ENCODE data around the gene NOTCH4.

NOTCH4 gene

DNA sequence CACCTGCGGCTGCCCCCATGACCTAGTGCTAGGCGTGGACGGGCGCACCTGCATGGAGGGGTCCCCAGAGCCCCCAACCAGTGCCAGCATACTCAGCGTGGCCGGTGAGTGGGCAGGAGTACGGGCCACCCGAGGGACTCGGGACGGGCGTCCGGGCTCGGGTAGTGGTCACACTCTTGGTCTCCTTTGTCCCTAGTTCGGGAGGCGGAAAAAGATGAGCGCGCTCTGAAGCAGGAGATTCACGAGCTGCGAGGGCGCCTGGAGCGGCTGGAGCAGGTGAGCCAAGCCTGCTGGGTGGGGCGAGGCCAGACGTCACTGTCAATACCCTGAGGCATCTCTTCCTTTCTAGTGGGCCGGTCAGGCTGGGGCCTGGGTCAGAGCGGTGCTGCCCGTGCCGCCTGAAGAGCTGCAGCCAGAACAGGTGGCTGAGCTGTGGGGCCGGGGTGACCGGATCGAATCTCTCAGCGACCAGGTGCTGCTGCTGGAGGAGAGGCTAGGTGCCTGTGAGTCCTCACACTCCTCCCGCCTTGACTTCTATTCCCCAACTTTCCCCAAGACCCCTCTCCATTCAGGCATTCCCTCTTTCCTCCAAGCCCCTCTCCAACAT is 56.6 kb downstream of the NOTCH4 start:
- DNase-seq (ENCODE audit: low read depth in 1 of 2, low spot score in 1 of 2): no peak

DNA sequence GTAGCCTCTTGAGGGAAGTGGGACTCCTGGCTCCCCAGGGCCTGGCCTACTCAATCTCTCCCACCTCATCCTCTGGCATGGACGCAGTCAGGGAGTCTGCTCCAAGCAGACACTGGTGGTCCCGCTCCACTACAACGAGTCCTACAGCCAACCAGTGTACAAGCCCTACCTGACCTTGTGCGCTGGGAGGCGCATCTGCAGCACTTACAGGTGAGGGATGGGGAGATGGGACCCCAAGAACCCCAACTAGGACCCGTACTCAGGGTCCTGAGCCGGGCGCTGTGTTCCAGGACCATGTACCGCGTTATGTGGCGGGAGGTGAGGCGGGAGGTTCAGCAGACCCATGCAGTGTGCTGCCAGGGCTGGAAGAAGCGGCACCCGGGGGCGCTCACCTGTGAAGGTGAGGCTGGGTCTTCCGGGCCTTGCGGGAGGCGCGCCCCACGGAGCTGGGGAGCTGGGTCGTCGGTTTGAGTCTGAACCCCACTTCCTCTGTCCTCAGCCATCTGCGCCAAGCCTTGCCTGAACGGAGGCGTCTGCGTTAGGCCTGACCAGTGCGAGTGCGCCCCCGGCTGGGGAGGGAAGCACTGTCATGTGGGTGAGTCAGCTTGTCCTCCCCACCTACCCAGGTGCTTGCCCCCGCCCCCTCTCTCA is 57.3 kb downstream of the NOTCH4 start:
- DNase-seq (ENCODE audit: low read depth in 1 of 2, low spot score in 1 of 2): no peak

DNA sequence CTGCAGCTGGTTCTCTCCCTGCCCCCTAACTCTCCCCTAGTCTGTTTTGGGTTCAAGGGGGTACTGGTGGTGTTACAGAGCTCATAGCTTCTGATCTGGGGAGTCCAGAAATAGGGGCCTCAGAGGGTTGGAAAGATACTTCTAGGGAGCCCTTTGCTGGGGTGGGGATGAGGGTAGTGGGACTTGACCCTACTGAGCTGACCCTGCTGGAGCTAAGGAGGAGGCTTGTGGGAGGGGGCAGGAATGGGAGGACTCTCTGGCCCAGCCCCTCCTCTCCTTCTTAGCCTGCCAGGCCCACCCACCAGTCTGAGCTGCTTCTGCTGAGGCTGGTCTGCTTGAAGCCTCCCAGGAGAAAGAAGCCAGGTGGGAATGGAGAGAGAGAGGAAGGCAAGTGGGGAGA is 59.6 kb downstream of the NOTCH4 start, which contains the start of gene EGFL8:
Gene EGFL8 (plus strand): TSS at position 301 of the 400 bp plus-strand sequence. CDS start 1,571 bp downstream, outside the sequence.
- no peak for DNase-seq (ENCODE audit: low read depth in 1 of 2, low spot score in 1 of 2)

DNA sequence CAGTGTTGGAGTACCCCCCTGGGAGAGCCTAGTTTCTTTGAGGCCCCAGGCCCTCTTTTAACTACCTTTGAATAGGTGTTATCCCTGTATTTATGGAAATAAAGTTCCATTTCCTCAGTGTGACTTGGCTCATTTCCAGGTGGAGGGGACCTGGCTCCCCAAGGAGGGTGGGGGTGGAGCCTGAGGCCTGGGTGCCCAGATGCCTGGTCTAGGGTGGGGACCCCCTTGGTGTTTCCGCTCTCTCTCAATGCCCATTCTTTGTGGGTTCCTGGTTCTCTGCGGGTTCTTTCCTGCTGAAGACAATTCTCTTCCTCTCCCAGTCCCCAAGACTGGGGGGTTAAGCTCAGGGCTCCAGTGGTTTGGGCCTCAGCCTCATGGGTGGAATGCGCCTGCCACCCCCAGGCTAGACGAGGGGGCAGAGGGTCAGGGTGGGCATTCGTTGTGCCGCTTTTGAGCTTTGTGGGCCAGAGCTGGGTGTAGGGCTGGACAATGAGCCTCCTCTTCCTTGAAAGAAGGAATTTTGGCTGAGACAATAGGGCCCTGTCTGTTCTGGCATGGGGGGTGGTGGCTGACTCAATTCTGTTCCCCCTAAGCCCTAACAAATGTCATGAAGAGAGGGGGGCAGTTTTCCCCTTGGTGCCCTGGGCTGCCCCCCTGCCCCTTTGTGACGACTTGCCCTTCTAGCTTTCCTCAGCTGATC is 60.2 kb downstream of the NOTCH4 start:
- no peak for DNase-seq (ENCODE audit: low read depth in 1 of 2, low spot score in 1 of 2)

DNA sequence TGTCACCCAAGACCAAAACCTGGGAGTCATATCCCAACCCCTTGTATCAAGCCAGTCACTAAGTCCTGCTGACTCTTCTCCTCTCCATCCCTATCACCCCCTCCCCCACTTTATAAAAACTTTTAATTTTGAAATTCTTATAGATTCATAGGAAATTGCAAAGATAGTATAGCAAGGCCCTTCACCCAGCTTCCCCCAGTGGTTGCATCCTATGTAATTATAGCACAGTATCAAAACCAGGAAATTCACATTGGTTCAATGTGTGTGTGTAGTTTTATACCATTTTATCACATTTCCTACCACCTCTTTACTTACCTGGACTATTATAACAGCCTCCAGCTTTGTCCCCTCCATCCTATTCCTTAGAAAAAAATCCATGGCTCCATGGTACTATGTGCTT is 65.8 kb downstream of the NOTCH4 start:
- DNase-seq (ENCODE audit: low read depth in 1 of 2, low spot score in 1 of 2): no peak

DNA sequence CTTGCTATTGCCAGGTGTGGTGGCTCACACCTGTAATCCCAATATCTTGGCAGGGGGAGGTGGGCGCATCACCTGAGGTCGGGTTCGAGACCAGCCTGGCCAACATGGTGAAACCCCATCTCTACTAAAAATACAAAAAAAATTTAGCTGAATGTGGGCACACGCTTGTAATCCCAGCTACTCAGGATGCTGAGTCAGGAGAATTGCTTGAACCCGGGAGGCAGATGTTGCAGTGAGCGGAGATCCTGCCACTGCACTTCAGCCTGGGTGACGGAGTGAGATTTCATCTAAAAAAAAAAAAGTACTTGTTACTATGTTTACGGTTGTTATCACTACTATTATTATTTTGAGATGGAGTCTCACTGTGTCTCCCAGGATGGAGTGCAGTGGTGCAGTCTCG is 67.0 kb downstream of the NOTCH4 start:
- no peak for DNase-seq (ENCODE audit: low read depth in 1 of 2, low spot score in 1 of 2)

DNA sequence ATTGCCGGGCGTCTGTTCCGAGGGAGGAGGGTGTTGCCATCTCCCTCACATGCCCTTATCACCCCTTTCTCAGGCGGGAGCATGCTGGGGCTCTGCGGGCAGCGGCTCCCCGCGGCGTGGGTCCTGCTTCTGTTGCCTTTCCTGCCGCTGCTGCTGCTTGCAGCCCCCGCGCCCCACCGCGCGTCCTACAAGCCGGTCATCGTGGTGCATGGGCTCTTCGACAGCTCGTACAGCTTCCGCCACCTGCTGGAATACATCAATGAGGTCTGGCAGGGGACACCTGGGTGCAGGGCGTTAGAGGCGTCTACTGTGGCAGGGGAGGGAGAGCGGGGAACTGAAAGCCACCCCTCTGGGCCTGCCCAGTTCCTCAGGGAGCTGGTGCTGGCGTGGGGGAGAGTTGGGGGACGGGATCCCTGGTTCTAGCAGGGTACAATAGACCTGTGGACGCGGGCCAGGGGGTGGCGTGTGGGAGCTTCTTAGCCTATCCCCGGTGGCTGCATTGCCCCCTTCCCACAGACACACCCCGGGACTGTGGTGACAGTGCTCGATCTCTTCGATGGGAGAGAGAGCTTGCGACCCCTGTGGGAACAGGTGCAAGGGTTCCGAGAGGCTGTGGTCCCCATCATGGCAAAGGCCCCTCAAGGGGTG is 69.2 kb downstream of the NOTCH4 start:
- peak; percentile 16 to 28 for DNase-seq (ENCODE audit: low read depth in 1 of 2, low spot score in 1 of 2)

DNA sequence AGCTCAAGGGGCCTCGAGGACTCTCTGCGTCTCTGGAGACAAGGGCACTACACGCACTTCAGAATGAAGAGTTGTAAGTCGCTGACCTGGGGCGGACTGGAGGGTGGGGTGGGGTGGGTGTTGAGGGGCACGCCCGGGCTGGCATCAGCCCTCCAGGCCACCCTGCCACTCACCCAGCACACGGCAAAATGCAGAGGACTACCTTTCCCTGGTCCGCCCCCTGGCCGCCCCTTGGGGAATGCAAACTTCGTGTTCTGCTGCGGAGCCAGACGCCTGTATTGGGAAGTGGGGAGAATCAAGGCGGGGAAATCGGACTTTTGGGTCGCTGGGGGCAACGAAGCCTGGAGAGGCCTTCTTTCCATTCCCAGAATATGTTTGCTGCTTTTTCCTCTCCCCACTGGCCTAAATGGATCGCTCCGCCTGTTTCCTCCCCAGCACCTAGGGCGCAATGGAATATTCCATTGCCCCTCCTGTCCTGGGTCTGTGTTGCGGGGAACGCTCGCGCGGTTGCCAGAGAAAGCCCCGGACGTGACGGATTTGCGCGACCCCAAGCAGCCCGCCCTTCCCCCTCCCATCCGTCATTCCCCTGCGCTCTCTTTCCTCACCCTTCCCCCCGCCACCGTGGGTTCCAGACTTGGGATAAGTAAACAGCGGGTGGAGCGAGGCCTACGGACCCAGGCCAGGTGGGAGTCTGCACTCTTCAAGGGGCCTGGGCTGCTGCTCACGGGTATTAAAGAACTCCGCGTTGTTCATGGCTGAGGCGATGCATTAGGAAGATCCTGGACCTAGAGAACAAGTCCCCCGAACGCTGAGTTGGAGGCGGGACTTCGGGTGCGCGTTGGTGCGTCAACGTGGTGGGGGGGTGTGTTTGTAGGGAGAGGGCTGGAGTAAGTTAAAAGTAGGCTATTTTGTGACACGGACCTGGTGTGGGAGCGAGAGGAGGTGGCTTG is 70.0 kb downstream of the NOTCH4 start, which contains the start of gene PPT2:
Gene PPT2 (plus strand): TSS at position 578 of the 950 bp plus-strand sequence. CDS start 454 bp downstream, outside the sequence.
- peak; percentile 28 to 36 for DNase-seq (ENCODE audit: low read depth in 1 of 2, low spot score in 1 of 2)

DNA sequence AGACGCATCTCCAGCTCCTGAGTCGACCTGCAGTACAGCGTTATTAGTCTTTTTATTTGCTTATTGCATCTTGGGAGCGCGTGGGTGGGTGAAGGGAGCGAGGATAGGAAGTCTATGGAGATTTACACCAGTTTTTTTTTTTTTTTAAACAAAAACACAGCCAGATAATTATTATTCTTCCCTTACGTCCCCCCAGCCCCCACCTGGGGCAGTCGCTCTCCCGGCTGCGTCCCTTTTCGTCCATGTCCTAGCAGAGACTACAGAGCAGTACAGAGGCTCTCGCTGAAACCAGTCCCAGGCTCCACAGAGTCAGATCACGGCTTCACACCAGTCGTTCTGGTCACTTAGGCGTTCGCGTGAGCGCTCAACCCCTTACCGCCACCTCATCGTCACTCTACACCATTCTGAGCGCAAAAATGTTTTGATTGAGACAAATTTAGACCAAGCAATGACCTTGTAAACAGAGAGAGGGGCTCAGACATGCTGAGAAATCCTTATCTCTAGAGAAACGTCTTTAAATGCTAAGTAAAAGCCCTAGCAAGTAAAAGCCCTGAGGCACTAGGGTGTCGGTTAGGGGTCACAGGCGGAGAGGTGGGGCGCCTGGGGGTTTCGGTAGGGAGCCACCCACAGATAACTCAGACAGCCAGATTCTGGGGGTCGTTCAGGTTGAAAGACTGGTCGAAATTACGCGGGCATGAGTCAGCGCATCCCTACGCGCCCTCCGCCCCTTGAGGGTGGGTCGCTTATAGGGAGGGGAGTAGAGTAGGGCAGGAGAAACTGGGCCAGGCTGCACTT is 70.9 kb downstream of the NOTCH4 start:
- DNase-seq (ENCODE audit: low read depth in 1 of 2, low spot score in 1 of 2): no peak

DNA sequence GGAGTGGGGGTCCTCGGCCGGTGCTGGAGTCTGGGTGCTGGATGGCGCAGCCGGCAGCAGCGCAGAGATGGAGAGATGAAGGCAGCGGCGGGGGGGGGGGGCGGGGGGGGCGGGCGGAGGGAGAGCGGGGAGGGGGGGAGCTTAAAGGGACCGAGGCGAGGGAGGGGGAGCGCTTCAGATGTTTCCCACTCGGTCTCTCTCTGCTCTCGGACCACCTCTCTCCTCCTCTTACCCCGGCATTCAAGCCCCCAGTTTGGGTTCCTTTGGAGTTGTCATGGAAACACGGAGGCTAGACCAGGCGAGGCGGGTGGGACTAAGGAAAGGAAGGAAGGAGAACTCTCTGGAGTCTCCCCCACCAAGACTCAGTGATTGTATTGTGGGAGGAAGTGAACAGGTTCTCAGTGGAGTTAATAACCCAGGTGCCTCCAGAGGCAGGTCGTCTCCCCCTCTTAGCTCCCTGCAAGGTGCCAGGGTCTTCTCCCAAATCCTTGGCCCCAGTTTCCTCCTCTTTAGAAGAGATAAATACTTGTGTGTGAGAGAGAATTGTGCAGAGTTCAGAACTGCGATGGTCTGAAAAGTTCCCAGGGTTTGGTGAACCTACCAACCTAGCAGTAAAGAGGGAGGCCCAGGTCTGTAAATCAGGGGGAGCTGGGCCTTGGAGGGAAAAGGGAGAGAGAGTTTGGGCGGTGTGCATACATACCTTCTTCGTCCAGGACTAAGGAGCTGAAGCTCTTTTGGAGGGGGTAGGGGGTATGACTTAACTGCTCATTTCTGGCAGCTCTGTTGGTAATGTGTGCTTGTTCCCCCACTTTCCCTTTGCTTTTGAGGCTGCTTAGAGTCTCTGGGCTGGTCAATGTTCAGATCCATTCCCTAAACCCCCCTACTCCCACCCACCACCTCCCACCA is 71.8 kb downstream of the NOTCH4 start, which contains the start of gene PRRT1:
Gene PRRT1 (minus strand): TSS at position 77 of the 906 bp plus-strand sequence. CDS start 112 bp downstream, outside the sequence.
- no peak for DNase-seq (ENCODE audit: low read depth in 1 of 2, low spot score in 1 of 2)

DNA sequence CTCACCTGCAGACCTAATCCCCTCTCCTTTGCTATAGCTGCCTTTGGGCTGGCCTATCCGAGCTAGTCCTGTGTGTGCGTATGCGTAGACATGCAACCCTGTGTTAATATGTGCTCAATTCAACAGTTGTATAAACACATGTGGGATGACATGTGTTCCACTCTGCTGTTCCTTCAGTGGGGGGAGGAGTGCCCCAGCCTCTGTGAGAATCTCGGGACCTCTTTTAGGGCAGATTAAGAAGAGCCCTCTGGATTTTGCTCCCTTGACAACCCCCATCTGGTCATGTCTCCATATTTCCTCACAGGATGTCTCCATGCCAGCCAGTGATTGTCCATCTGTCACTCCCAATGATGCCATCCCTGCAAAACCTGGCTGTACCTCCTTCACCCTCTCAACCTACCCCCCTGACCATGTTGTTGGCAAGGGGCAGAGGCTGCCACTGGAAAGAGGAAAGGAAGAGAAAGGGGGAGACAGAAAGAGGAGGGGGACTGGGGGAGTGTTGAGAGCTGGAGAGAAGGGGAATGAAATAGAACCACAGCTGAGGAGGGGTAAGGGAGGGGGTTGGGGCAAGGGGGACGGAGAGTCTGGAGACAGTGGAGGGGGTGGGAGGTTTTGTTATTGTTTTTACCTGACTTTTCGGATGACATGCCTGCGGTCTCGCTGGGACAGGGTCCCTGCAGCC is 72.5 kb downstream of the NOTCH4 start:
- no peak for DNase-seq (ENCODE audit: low read depth in 1 of 2, low spot score in 1 of 2)

DNA sequence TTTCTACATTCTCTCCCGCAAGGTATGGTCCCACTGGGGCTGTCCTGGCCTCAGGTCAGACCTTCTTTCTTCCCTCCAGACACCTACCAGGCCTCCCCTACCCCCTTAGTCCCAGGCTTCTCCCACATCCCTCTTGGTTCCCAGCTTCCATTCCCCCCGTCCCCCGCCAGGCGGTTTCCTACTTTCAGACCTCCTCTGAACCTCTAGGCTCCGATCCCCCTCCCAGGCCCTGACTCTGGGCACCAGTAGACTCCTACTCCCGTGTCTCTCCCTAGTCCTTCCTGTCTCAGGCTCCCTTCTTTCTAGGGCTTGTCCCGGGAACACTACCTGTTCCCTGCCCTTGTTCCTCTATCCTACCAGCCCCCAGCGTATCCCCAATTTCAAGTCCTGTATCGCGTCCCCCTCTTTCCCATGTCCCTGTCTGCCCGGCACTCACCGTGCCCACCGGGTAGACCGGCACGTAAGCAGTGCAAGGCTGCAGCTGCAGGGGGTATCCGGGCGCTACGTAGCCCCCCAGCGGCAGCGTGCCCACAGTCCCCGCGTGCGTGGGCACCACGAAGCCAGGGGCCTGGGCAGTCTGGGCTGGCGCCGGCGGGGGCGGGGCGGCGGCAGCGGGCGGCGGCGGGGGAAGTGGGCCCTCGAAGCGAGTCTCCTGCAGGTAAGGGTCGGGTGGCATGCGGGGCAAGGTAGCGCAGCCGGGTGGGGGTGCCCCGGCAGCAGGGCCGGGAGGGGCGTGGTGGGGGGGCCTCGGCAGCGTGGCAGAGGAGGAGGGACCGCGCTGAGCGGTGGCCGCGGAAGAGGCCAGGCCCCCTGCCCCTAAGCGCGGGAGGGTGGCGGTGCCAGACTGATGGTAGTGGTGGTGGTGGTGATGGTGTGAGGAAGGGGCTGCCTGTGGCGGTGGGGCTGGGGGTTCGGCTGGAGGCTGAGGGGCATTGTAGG is 73.7 kb downstream of the NOTCH4 start:
- no peak for DNase-seq (ENCODE audit: low read depth in 1 of 2, low spot score in 1 of 2)

DNA sequence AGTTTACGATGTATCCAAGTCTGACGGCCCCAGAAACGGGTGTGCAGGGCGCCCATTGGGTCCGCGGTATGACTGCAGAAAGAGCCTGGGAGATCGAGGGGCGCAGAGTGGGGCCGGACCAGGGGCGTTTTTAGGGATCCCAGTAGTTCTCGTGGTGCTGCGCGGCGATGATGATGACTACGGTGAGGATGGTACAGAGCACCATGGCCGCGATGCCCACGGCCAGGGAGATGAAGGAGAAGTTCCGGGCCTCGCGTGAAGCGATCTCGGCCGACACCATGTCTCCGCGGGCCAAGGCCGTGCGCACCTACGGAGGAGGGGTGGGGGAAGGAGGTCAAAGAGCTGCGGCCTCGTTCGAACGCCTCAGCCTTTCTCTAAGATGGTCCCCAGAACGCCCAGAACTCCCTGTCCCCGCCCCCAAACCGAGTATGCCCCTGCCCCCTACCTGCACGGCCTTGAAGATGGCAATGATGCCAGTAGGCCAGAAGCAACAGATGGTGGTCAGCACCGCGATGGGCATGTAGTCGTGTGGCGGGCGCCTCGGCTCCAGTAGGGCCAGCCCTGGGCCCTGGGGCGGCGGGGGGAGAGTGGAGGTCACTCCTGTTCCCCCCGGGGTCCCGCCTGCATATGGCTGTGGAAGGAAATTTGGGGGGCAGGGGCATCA is 74.6 kb downstream of the NOTCH4 start:
- no peak for DNase-seq (ENCODE audit: low read depth in 1 of 2, low spot score in 1 of 2)

DNA sequence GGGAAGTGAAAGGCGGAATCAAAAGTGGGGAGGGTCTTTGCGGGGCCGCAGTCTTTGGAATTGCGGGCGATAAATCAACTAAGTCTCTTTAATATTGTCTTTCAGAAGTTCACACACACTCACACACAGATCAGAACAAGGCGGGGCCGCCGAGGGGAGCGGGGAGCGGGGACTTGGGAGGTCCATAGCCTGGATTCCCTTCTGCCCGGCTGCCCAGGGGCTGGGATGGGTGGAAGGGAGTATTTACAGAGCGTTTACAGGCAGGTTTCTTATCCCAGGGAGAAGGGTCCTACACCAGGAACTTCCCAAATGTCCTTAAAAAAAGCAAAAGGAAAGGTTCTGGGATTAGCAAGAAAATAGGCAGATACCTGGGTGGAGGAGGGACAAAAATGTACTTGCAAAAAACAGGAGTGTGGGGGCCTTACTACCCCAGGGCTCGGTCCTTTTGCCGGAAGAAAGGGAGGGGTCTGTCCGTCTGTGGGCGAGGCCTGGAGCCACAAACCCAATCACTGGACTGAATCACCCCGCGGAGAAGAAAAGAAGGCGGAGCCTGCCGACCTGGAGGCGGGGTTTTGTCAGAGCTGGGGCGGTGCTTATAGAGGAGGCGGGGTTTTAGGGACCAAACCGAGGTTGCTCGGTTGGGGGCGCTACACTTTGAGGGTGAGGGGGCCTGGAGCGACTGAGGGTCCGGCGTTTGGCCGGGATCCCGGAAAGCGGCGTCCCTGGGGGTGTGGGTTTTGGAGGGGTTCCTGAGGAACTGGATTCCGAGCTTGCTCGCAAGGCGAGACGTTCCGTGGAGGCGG is 75.4 kb downstream of the NOTCH4 start:
- DNase-seq (ENCODE audit: low read depth in 1 of 2, low spot score in 1 of 2): peak; percentile 25 to 52

DNA sequence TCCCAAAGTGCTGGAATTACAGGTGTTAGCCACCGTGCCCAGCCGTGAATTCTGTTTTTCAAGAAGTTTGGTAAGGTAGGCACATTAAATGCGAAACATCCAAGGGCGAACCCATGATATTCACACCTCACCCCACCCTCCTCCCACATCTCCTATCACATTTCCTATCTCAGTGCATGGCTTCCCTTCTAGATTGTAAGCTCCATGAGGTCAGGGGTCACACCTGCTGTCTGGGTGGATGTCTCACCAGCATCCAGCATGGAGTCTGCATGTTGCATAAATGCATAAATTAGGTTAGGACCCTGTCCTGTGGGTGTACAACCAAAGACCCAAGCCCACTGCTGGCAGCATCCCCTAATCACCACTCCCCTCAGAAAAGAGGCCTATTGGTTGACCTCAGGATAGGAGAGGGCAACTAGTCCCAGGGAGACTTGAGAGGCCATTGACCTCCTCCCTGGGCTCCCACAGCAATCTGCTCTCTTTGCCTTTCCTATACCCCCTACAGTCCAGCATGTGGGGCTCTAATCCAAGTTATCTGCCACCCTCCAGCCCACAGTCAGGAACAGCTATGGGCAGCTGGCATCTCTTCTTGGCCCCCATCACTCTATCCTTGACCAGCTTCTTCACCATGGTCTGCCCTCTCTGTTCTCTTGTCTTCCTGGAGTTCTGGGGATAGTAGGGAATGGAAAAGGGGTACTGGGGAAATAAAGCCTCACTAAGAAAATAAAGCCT is 76.3 kb downstream of the NOTCH4 start:
- no peak for DNase-seq (ENCODE audit: low read depth in 1 of 2, low spot score in 1 of 2)
